ENCODE data around the gene ZNF512. TPM values are rescaled to one million over a fixed set of nuclear protein-coding genes. Genes with fewer than 3 reads are reported as not detected.

ZNF512 gene
- total and polyA plus RNA-seq, 5 donors from 2014 or later, result 29.3 to 47.8 (median 38.1) TPM

- Mint-ChIP-seq H3K4me3 (no peak overlapping the region), H3K36me3 (peaks cover 50% of the 10 kb centered on the region), H3K4me1 (peaks cover 5 to 9% (median 7%) of the 10 kb centered on the region in 4 donors), H3K9me3 (no peaks in the 10 kb centered on the region), H3K27me3 (no peaks in the 10 kb centered on the region), H3K27ac (peak overlapping the region in 1 of 3 donors; percentile 2)
- H3K27ac ChIP-seq (ENCODE audit: insufficient read depth, low read length, poor library complexity, severe bottlenecking), result no peak overlapping the region
- H3K27me3 ChIP-seq (ENCODE audit: control insufficient read depth, insufficient read depth, low read length), result no peaks in the 10 kb centered on the region
- no peaks in the 10 kb centered on the region for H3K9me3 ChIP-seq (ENCODE audit: control insufficient read depth in 2 of 2, low read length in 2 of 2)
- ATAC-seq (ENCODE audit: low read depth in 2 of 2) (no peak), DNase-seq (no peak)
- H3K36me3 ChIP-seq (ENCODE audit: control insufficient read depth, insufficient read depth, low read length), result peaks cover 92% of the 10 kb centered on the region
- no peaks in the 10 kb centered on the region for H3K4me1 ChIP-seq (ENCODE audit: control insufficient read depth, insufficient read depth, low read length, poor library complexity, severe bottlenecking)
- H3K4me3 ChIP-seq (ENCODE audit: low read depth, low read length), result no peak overlapping the region
Measured at GRCh38 chr2:27638709-27639108, 55.9 kb downstream of the ZNF512 start.

- H3K4me3 Mint-ChIP-seq, result peak overlapping the region in 1 of 4 donors; percentile 15
- H3K36me3 ChIP-seq (ENCODE audit: control insufficient read depth, insufficient read depth, low read length), result peaks cover 93% of the 10 kb centered on the region
Measured at GRCh38 chr2:27640722-27641245, 57.9 kb downstream of the ZNF512 start.

GRCh38 chr2:27645197-27645596 is 62.4 kb downstream of the ZNF512 start:
- H3K9me3 Mint-ChIP-seq, result no peaks in the 10 kb centered on the region
- no peak overlapping the region for H3K27ac Mint-ChIP-seq
- Histone ChIP-seq H3K27me3 (ENCODE audit: control insufficient read depth, insufficient read depth, low read length) (no peaks in the 10 kb centered on the region), H3K4me3 (ENCODE audit: low read depth, low read length) (no peak overlapping the region), H3K27ac (ENCODE audit: insufficient read depth, low read length, poor library complexity, severe bottlenecking) (no peak overlapping the region), H3K9me3 (ENCODE audit: control insufficient read depth in 2 of 2, low read length in 2 of 2) (no peaks in the 10 kb centered on the region), H3K4me1 (ENCODE audit: control insufficient read depth, insufficient read depth, low read length, poor library complexity, severe bottlenecking) (no peaks in the 10 kb centered on the region), H3K36me3 (ENCODE audit: control insufficient read depth, insufficient read depth, low read length) (peaks cover 86% of the 10 kb centered on the region)
- ATAC-seq (ENCODE audit: low read depth in 2 of 2) (no peak), DNase-seq (no peak)
- peaks cover 38% of the 10 kb centered on the region for H3K36me3 Mint-ChIP-seq
- no peaks in the 10 kb centered on the region for H3K27me3 Mint-ChIP-seq
- peaks cover 0 to 5% (median 0%) of the 10 kb centered on the region in 4 donors for H3K4me1 Mint-ChIP-seq
- H3K4me3 Mint-ChIP-seq, result no peak overlapping the region

More at GRCh38 chr2:27640722-27641245, 57.9 kb downstream of the ZNF512 start:
- H3K9me3 ChIP-seq (ENCODE audit: control insufficient read depth in 2 of 2, low read length in 2 of 2), result no peaks in the 10 kb centered on the region
- Mint-ChIP-seq H3K9me3 (no peaks in the 10 kb centered on the region), H3K4me1 (peaks cover 3 to 6% (median 5%) of the 10 kb centered on the region in 4 donors), H3K36me3 (peaks cover 41% of the 10 kb centered on the region), H3K27ac (no peak overlapping the region), H3K27me3 (no peaks in the 10 kb centered on the region)
- H3K27me3 ChIP-seq (ENCODE audit: control insufficient read depth, insufficient read depth, low read length), result no peaks in the 10 kb centered on the region
- H3K4me1 ChIP-seq (ENCODE audit: control insufficient read depth, insufficient read depth, low read length, poor library complexity, severe bottlenecking), result no peaks in the 10 kb centered on the region
- ATAC-seq (ENCODE audit: low read depth in 2 of 2) (no peak), DNase-seq (no peak)
- no peak overlapping the region for H3K4me3 ChIP-seq (ENCODE audit: low read depth, low read length)
- H3K27ac ChIP-seq (ENCODE audit: insufficient read depth, low read length, poor library complexity, severe bottlenecking), result no peak overlapping the region

- H3K36me3 Mint-ChIP-seq, result peaks cover 32% of the 10 kb centered on the region
- no peaks in the 10 kb centered on the region for H3K27me3 Mint-ChIP-seq
- Histone ChIP-seq H3K27ac (ENCODE audit: insufficient read depth, low read length, poor library complexity, severe bottlenecking) (no peak overlapping the region), H3K4me3 (ENCODE audit: low read depth, low read length) (no peak overlapping the region), H3K27me3 (ENCODE audit: control insufficient read depth, insufficient read depth, low read length) (no peaks in the 10 kb centered on the region), H3K36me3 (ENCODE audit: control insufficient read depth, insufficient read depth, low read length) (peaks cover 81% of the 10 kb centered on the region), H3K9me3 (ENCODE audit: control insufficient read depth in 2 of 2, low read length in 2 of 2) (no peaks in the 10 kb centered on the region), H3K4me1 (ENCODE audit: control insufficient read depth, insufficient read depth, low read length, poor library complexity, severe bottlenecking) (no peaks in the 10 kb centered on the region)
- ATAC-seq (ENCODE audit: low read depth in 2 of 2) (no peak), DNase-seq (no peak)
- H3K4me1 Mint-ChIP-seq, result peaks cover 0 to 5% (median under 1%) of the 10 kb centered on the region in 4 donors
- no peak overlapping the region for H3K4me3 Mint-ChIP-seq
- H3K9me3 Mint-ChIP-seq, result no peaks in the 10 kb centered on the region
- H3K27ac Mint-ChIP-seq, result peak overlapping the region; percentile 2 to 70 (median 12)
Measured at GRCh38 chr2:27647289-27647688, 64.4 kb downstream of the ZNF512 start.

- Histone ChIP-seq H3K36me3 (ENCODE audit: control insufficient read depth, insufficient read depth, low read length) (peaks cover 81% of the 10 kb centered on the region), H3K4me1 (ENCODE audit: control insufficient read depth, insufficient read depth, low read length, poor library complexity, severe bottlenecking) (no peaks in the 10 kb centered on the region), H3K27ac (ENCODE audit: insufficient read depth, low read length, poor library complexity, severe bottlenecking) (no peak overlapping the region), H3K9me3 (ENCODE audit: control insufficient read depth in 2 of 2, low read length in 2 of 2) (no peaks in the 10 kb centered on the region), H3K27me3 (ENCODE audit: control insufficient read depth, insufficient read depth, low read length) (no peaks in the 10 kb centered on the region), H3K4me3 (ENCODE audit: low read depth, low read length) (no peak overlapping the region)
- no peaks in the 10 kb centered on the region for H3K27me3 Mint-ChIP-seq
- H3K4me3 Mint-ChIP-seq, result no peak overlapping the region
- no peak for ATAC-seq (ENCODE audit: low read depth in 2 of 2)
- no peak for DNase-seq
- H3K27ac Mint-ChIP-seq, result peak overlapping the region in 1 of 3 donors; percentile 70
- no peaks in the 10 kb centered on the region for H3K9me3 Mint-ChIP-seq
- peaks cover 36% of the 10 kb centered on the region for H3K36me3 Mint-ChIP-seq
- H3K4me1 Mint-ChIP-seq, result peaks cover 3 to 9% (median 4%) of the 10 kb centered on the region in 4 donors
Measured at GRCh38 chr2:27647737-27648136, 64.9 kb downstream of the ZNF512 start.

- ATAC-seq (ENCODE audit: low read depth in 2 of 2) (no peak), DNase-seq (no peak)
- no peaks in the 10 kb centered on the region for H3K27me3 ChIP-seq (ENCODE audit: control insufficient read depth, insufficient read depth, low read length)
- peaks cover 84% of the 10 kb centered on the region for H3K36me3 ChIP-seq (ENCODE audit: control insufficient read depth, insufficient read depth, low read length)
- Mint-ChIP-seq H3K4me3 (no peak overlapping the region), H3K36me3 (peaks cover 57% of the 10 kb centered on the region), H3K27me3 (no peaks in the 10 kb centered on the region), H3K27ac (no peak overlapping the region), H3K4me1 (peaks cover 4 to 16% (median 6%) of the 10 kb centered on the region in 4 donors), H3K9me3 (no peaks in the 10 kb centered on the region)
- H3K4me1 ChIP-seq (ENCODE audit: control insufficient read depth, insufficient read depth, low read length, poor library complexity, severe bottlenecking), result no peaks in the 10 kb centered on the region
- no peak overlapping the region for H3K4me3 ChIP-seq (ENCODE audit: low read depth, low read length)
- H3K27ac ChIP-seq (ENCODE audit: insufficient read depth, low read length, poor library complexity, severe bottlenecking), result no peak overlapping the region
- H3K9me3 ChIP-seq (ENCODE audit: control insufficient read depth in 2 of 2, low read length in 2 of 2), result no peaks in the 10 kb centered on the region
Measured at GRCh38 chr2:27651056-27651455, 68.2 kb downstream of the ZNF512 start.

- Mint-ChIP-seq H3K27ac (no peak overlapping the region), H3K4me1 (peaks cover 4 to 16% (median 7%) of the 10 kb centered on the region in 4 donors), H3K4me3 (no peak overlapping the region), H3K27me3 (no peaks in the 10 kb centered on the region), H3K9me3 (no peaks in the 10 kb centered on the region), H3K36me3 (peaks cover 52% of the 10 kb centered on the region)
- ATAC-seq (ENCODE audit: low read depth in 2 of 2), result peak in 1 of 2 donors; percentile 11
- no peak for DNase-seq
- peaks cover 85% of the 10 kb centered on the region for H3K36me3 ChIP-seq (ENCODE audit: control insufficient read depth, insufficient read depth, low read length)
- H3K4me3 ChIP-seq (ENCODE audit: low read depth, low read length), result no peak overlapping the region
- no peak overlapping the region for H3K27ac ChIP-seq (ENCODE audit: insufficient read depth, low read length, poor library complexity, severe bottlenecking)
- H3K9me3 ChIP-seq (ENCODE audit: control insufficient read depth in 2 of 2, low read length in 2 of 2), result no peaks in the 10 kb centered on the region
- no peaks in the 10 kb centered on the region for H3K27me3 ChIP-seq (ENCODE audit: control insufficient read depth, insufficient read depth, low read length)
- H3K4me1 ChIP-seq (ENCODE audit: control insufficient read depth, insufficient read depth, low read length, poor library complexity, severe bottlenecking), result no peaks in the 10 kb centered on the region
Measured at GRCh38 chr2:27652341-27652740, 69.5 kb downstream of the ZNF512 start.

- Mint-ChIP-seq H3K4me1 (peaks cover 4 to 16% (median 8%) of the 10 kb centered on the region in 4 donors), H3K27me3 (no peaks in the 10 kb centered on the region), H3K27ac (peak overlapping the region in 1 of 3 donors; percentile 68), H3K4me3 (no peak overlapping the region), H3K9me3 (no peaks in the 10 kb centered on the region), H3K36me3 (peaks cover 47% of the 10 kb centered on the region)
- Histone ChIP-seq H3K9me3 (ENCODE audit: control insufficient read depth in 2 of 2, low read length in 2 of 2) (no peaks in the 10 kb centered on the region), H3K4me1 (ENCODE audit: control insufficient read depth, insufficient read depth, low read length, poor library complexity, severe bottlenecking) (no peaks in the 10 kb centered on the region), H3K27me3 (ENCODE audit: control insufficient read depth, insufficient read depth, low read length) (no peaks in the 10 kb centered on the region), H3K36me3 (ENCODE audit: control insufficient read depth, insufficient read depth, low read length) (peaks cover 85% of the 10 kb centered on the region), H3K4me3 (ENCODE audit: low read depth, low read length) (no peak overlapping the region), H3K27ac (ENCODE audit: insufficient read depth, low read length, poor library complexity, severe bottlenecking) (no peak overlapping the region)
- peak in 1 of 3 donors; percentile 6 for DNase-seq
- ATAC-seq (ENCODE audit: low read depth in 2 of 2), result peak in 1 of 2 donors; percentile 42
Measured at GRCh38 chr2:27652790-27653189, 69.9 kb downstream of the ZNF512 start.
